Sigmoid colon (tissue), 3 donors: Measurements from ENCODE around the gene USP24.
"Not testable (repeated sequence)": the region's sequence is repeated elsewhere in the genome, so short reads cannot be mapped to it uniquely, and the experiment has no call there.

Experiments
- POLR2A ChIP-seq, 2 donors: fragments of 450-650 bp; IDR thresholded peaks; one replicate each; pipeline ENCODE4 v1.6.1; 2016; ENCODE audit warnings: antibody characterized with exemption in 2 of 2, mild to moderate bottlenecking in 2 of 2, moderate library complexity in 2 of 2
- TF ChIP-seq, protein P1 (sequence below), 4 experiments: fragments of 450-650 bp in 3 of 4; fragments of 200-600 bp in 1 of 4; IDR thresholded peaks; one replicate each; pipeline ENCODE4 v1.5.1; 2016 to 2019; ENCODE audit warnings: antibody characterized with exemption in 4 of 4, mild to moderate bottlenecking in 3 of 4, moderate library complexity in 2 of 4

GRCh38 chr1:55191219-55191952 is 23.8 kb downstream of the USP24 start:
- TF ChIP-seq, protein P1, sequence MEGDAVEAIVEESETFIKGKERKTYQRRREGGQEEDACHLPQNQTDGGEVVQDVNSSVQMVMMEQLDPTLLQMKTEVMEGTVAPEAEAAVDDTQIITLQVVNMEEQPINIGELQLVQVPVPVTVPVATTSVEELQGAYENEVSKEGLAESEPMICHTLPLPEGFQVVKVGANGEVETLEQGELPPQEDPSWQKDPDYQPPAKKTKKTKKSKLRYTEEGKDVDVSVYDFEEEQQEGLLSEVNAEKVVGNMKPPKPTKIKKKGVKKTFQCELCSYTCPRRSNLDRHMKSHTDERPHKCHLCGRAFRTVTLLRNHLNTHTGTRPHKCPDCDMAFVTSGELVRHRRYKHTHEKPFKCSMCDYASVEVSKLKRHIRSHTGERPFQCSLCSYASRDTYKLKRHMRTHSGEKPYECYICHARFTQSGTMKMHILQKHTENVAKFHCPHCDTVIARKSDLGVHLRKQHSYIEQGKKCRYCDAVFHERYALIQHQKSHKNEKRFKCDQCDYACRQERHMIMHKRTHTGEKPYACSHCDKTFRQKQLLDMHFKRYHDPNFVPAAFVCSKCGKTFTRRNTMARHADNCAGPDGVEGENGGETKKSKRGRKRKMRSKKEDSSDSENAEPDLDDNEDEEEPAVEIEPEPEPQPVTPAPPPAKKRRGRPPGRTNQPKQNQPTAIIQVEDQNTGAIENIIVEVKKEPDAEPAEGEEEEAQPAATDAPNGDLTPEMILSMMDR (IDR thresholded peaks at IDR 0.05) = not testable (repeated sequence)
- not testable (repeated sequence) for TF ChIP-seq POLR2A (IDR thresholded peaks at IDR 0.05)
